HCT116 (cell line): ENCODE data around the gene KLHL9. TPM values are rescaled to one million over a fixed set of nuclear protein-coding genes. Genes with fewer than 3 reads are reported as not detected.

Source experiments
- ATAC-seq: fragments of 200-7000 bp; cut with Tn5 transposase; 2 replicates; pipeline ENCODE4 v1.9.1; 2020; ENCODE audit warnings: mild to moderate bottlenecking, moderate library complexity
- BruUV-seq: library from RNA; stranded (reverse); fragments of 400-500 nt; replicated peaks from 2 replicates; lab custom pipeline; 2021; lab: Mats Ljungman, UMichigan
- CTCF ChIA-PET: fragments of 300-600 bp; sonication (Branson Sonifier 250); formaldehyde crosslinking; loops from one replicate; lab custom pipeline; 2021; ENCODE audit warnings: antibody characterized with exemption; lab: Charles Lee
- POLR2A ChIA-PET: fragments of 300-600, 350-600 bp; sonication (Branson Sonifier 250); formaldehyde crosslinking; loops from one replicate; lab custom pipeline; 2021; ENCODE audit warnings: antibody characterized with exemption; lab: Charles Lee
- RAD21 ChIA-PET, 2 experiments: fragments of 300-600 bp; sonication (Branson Sonifier 250); formaldehyde crosslinking; loops; one replicate each; lab custom pipeline; 2023; ENCODE audit warnings: low total read pairs in 2 of 2; ENCODE audit not compliant: uncharacterized antibody in 2 of 2, unreplicated experiment in 2 of 2, low non-redundant PET in 1 of 2; lab: Charles Lee
- DNase-seq: peaks from one replicate; pipeline ENCODE4 v3.0.0-alpha.2; 2010; ENCODE audit warnings: low read depth, low spot score
- H2AFZ ChIP-seq: fragments of 200-600 bp; shearing (Covaris generic), sonication (generic); 2 replicates; pipeline ENCODE4 v1.6.1; 2017; ENCODE audit warnings: low read depth, mixed run types, mixed read lengths, antibody characterized with exemption, low read length; ENCODE audit not compliant: poor library complexity, severe bottlenecking
- H3K27ac ChIP-seq: 2 replicates; pipeline ENCODE4 v1.5.1; 2012; ENCODE audit warnings: low read depth, low read length
- H3K27me3 ChIP-seq: fragments of 200-600 bp; sonication (generic); 2 replicates; pipeline ENCODE4 v1.6.1; 2016; ENCODE audit warnings: mixed run types, low read length, mixed read lengths; ENCODE audit not compliant: insufficient read depth
- H3K36me3 ChIP-seq, 2 experiments: fragments of 200-500 bp in 1 of 2; fragments of 200-600 bp in 1 of 2; sonication (Bioruptor generic) in 1 of 2; sonication (generic) in 1 of 2; 2 replicates each; pipeline versions ENCODE4 v1.5.1 to v1.6.1; 2014 to 2016; ENCODE audit warnings: low read length in 2 of 2, inconsistent platforms in 1 of 2, mixed read lengths in 1 of 2, mixed run types in 1 of 2; ENCODE audit not compliant: insufficient read depth in 2 of 2, control insufficient read depth in 1 of 2
- H3K4me1 ChIP-seq, 2 experiments: fragments of 200-600 bp in 1 of 2; sonication (generic) in 1 of 2; 2 replicates each; pipeline versions ENCODE4 v1.5.1 to v1.6.1; 2012 to 2017; ENCODE audit warnings: low read length in 2 of 2, inconsistent platforms in 1 of 2, mild to moderate bottlenecking in 1 of 2, mixed read lengths in 1 of 2, mixed run types in 1 of 2, moderate library complexity in 1 of 2; ENCODE audit not compliant: insufficient read depth in 2 of 2, control insufficient read depth in 1 of 2
- H3K4me2 ChIP-seq: fragments of 200-600 bp; sonication (generic); 2 replicates; pipeline ENCODE4 v1.6.1; 2017; ENCODE audit warnings: mixed run types, low read length, mixed read lengths
- H3K4me3 ChIP-seq, 2 experiments: fragments of 200-600 bp in 1 of 2; sonication (generic) in 1 of 2; replicated peaks in 1 of 2; 2 replicates each; pipeline ENCODE4 v1.5.1; 2011 to 2016; ENCODE audit warnings: low read length in 2 of 2, control low read depth in 1 of 2, low read depth in 1 of 2, mild to moderate bottlenecking in 1 of 2, mixed read lengths in 1 of 2, mixed run types in 1 of 2
- H3K79me2 ChIP-seq: fragments of 200-600 bp; sonication (generic); 2 replicates; pipeline ENCODE4 v1.6.1; 2017; ENCODE audit warnings: mild to moderate bottlenecking, mixed run types, low read length, moderate library complexity, mixed read lengths; ENCODE audit not compliant: insufficient read depth
- H3K9ac ChIP-seq: fragments of 200-600 bp; sonication (generic); 2 replicates; pipeline ENCODE4 v1.6.1; 2016; ENCODE audit warnings: low read length, mixed read lengths
- H3K9me2 ChIP-seq: fragments of 200-600 bp; sonication (generic), shearing (Covaris generic); 2 replicates; pipeline ENCODE4 v1.6.1; 2017; ENCODE audit warnings: mixed run types, mild to moderate bottlenecking, moderate library complexity; ENCODE audit not compliant: insufficient read depth
- H3K9me3 ChIP-seq, 2 experiments: fragments of 200-500 bp in 1 of 2; fragments of 200-600 bp in 1 of 2; sonication (Bioruptor generic) in 1 of 2; sonication (generic) in 1 of 2; 2 replicates each; pipeline ENCODE4 v1.6.1; 2014 to 2017; ENCODE audit warnings: low read length in 2 of 2, mixed read lengths in 2 of 2, inconsistent platforms in 1 of 2, low read depth in 1 of 2, mild to moderate bottlenecking in 1 of 2, mixed run types in 1 of 2, moderate library complexity in 1 of 2; ENCODE audit not compliant: control insufficient read depth in 1 of 2, insufficient read depth in 1 of 2
- H4K20me1 ChIP-seq: fragments of 200-600 bp; sonication (generic), shearing (Covaris generic); 2 replicates; pipeline ENCODE4 v1.6.1; 2017; ENCODE audit warnings: mixed run types, mild to moderate bottlenecking, moderate library complexity; ENCODE audit not compliant: insufficient read depth
- CEBPB ChIP-seq: IDR thresholded peaks from 2 replicates; pipeline ENCODE4 v1.6.1; 2012; ENCODE audit warnings: low read depth
- JUND ChIP-seq: IDR thresholded peaks from 2 replicates; pipeline ENCODE4 v1.6.1; 2012
- SIN3A ChIP-seq: IDR thresholded peaks from 2 replicates; pipeline ENCODE4 v1.6.1; 2012; ENCODE audit warnings: low read depth
- ZNF274 ChIP-seq: fragments of 200-500 bp; sonication (Bioruptor generic); IDR thresholded peaks from 2 replicates; pipeline ENCODE4 v1.6.1; 2014; ENCODE audit warnings: mild to moderate bottlenecking, low read depth, low read length, inconsistent platforms
- intact Hi-C: fragments of 100-400 bp; cut with micrococcal nuclease; formaldehyde crosslinking; loops from 2 replicates; pipeline ENCODE4 v1.10.0; 2022
- total RNA-seq: library from RNA; stranded (reverse); gene quantifications from one replicate; pipeline ENCODE4 v1.2.1, GENCODE V29; 2021; ENCODE audit not compliant: unreplicated experiment

Gene KLHL9
- total RNA-seq, 1 experiment from 2014 or later: 16.4 TPM

GRCh38 chr9:21286099-21286498, 49.1 kb downstream of the KLHL9 start (continued):
- no peak for TF ChIP-seq CEBPB

- BruUV-seq: no TSS peak
These were observed 53.9 kb downstream of the KLHL9 start for GRCh38 chr9:21281275-21281674.

More at GRCh38 chr9:21281275-21281674, 53.9 kb downstream of the KLHL9 start:
- Histone ChIP-seq H2AFZ (no peak overlapping the region), H3K27me3 (no peaks in the 10 kb centered on the region), H3K9ac (no peak overlapping the region), H3K9me2 (no peaks in the 10 kb centered on the region), H3K4me1 (no peaks in the 10 kb centered on the region), H3K36me3 (no peaks in the 10 kb centered on the region), H3K9me3 (no peaks in the 10 kb centered on the region), H3K79me2 (no peaks in the 10 kb centered on the region), H3K27ac (no peak overlapping the region), H3K4me3 (no peak overlapping the region), H3K4me2 (no peak overlapping the region), H4K20me1 (no peaks in the 10 kb centered on the region)
- DNase-seq (no peak), ATAC-seq (no peak)
- intact Hi-C loops: no loop called here
- CTCF ChIA-PET: interaction anchor here (2.5 kb wide), 1 partner anchor 28 kb away, joined by 7 read pairs; no protein-coding TSS in a partner anchor
- RAD21 ChIA-PET: no interaction called here
- TF ChIP-seq ZNF274: no peak
- no peak for TF ChIP-seq SIN3A
- no peak for TF ChIP-seq JUND
- POLR2A ChIA-PET: no interaction called here

Other genes with a start within 250 kb of the KLHL9 start
- not detected for gene IFNW1, start 193.6 kb downstream of the KLHL9 start, total RNA-seq
- gene IFNA21, start 168.7 kb downstream of the KLHL9 start, total RNA-seq: not detected
- not detected for gene IFNA4, start 147.8 kb downstream of the KLHL9 start, total RNA-seq
- gene IFNA7, start 133.2 kb downstream of the KLHL9 start, total RNA-seq: not detected
- gene IFNA10, start 128.3 kb downstream of the KLHL9 start, total RNA-seq: not detected
- not detected for gene IFNA16, start 118.1 kb downstream of the KLHL9 start, total RNA-seq
- not detected for gene IFNA17, start 107.2 kb downstream of the KLHL9 start, total RNA-seq
- gene IFNA14, start 95.4 kb downstream of the KLHL9 start, total RNA-seq: not detected
- not detected for gene IFNA5, start 30.1 kb downstream of the KLHL9 start, total RNA-seq
- gene IFNA6, start 15.5 kb upstream of the KLHL9 start, total RNA-seq: not detected
- not detected for gene IFNA13, start 32.7 kb upstream of the KLHL9 start, total RNA-seq
- gene IFNA2, start 50.0 kb upstream of the KLHL9 start, total RNA-seq: not detected
- gene IFNA8, start 73.7 kb upstream of the KLHL9 start, total RNA-seq: not detected
- not detected for gene IFNA1, start 105.0 kb upstream of the KLHL9 start, total RNA-seq
- 0.96 TPM for gene IFNE, start 146.9 kb upstream of the KLHL9 start, total RNA-seq